ENCODE results near the gene ZCCHC24. TPM values are rescaled to one million over a fixed set of nuclear protein-coding genes. Genes with fewer than 3 reads are reported as not detected.

Gene ZCCHC24
- total RNA-seq, 1 experiment from 2014 or later, result 3.8 TPM

GRCh38 chr10:79411546-79412495, 33.6 kb downstream of the ZCCHC24 start:
- no peak overlapping the region for H2BK15ac ChIP-seq (ENCODE audit: low read depth, low read length)
- no peaks in the 10 kb centered on the region for H3K4me1 ChIP-seq (ENCODE audit: insufficient read depth, low read length)
- Mint-ChIP-seq H3K4me1 (peaks cover 3 to 9% of the 10 kb centered on the region in 2 experiments; a peak in 3 of 4 replicates), H3K27ac (no peak overlapping the region), H3K9me3 (no peaks in the 10 kb centered on the region), H3K4me3 (no peak overlapping the region), H3K36me3 (ENCODE audit: insufficient read depth in 1 of 3, low read depth in 3 of 3) (no peaks in the 10 kb centered on the region; a peak in 1 of 7 replicates), H3K27me3 (ENCODE audit: low read depth) (no peaks in the 10 kb centered on the region)
- no peaks in the 10 kb centered on the region for H3K79me1 ChIP-seq (ENCODE audit: insufficient read depth, low read depth, low read length, poor library complexity, severe bottlenecking)
- H3K4me2 ChIP-seq (ENCODE audit: insufficient read depth, insufficient read length, low read length), result no peak overlapping the region
- H2BK20ac ChIP-seq (ENCODE audit: low read depth, low read length, poor library complexity, severe bottlenecking), result no peak overlapping the region
- no peak overlapping the region for H4K8ac ChIP-seq (replicated peaks; ENCODE audit: insufficient read length, low read depth, low read length)
- WGBS (ENCODE audit: extremely low coverage, insufficient read length, low lambda C conversion rate), result no CpG with 5 or more reads among the region's 22 CpGs
- no peaks in the 10 kb centered on the region for H3K79me2 ChIP-seq (ENCODE audit: insufficient read depth, low read length)
- TF ChIP-seq, protein P1, sequence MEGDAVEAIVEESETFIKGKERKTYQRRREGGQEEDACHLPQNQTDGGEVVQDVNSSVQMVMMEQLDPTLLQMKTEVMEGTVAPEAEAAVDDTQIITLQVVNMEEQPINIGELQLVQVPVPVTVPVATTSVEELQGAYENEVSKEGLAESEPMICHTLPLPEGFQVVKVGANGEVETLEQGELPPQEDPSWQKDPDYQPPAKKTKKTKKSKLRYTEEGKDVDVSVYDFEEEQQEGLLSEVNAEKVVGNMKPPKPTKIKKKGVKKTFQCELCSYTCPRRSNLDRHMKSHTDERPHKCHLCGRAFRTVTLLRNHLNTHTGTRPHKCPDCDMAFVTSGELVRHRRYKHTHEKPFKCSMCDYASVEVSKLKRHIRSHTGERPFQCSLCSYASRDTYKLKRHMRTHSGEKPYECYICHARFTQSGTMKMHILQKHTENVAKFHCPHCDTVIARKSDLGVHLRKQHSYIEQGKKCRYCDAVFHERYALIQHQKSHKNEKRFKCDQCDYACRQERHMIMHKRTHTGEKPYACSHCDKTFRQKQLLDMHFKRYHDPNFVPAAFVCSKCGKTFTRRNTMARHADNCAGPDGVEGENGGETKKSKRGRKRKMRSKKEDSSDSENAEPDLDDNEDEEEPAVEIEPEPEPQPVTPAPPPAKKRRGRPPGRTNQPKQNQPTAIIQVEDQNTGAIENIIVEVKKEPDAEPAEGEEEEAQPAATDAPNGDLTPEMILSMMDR (conservative IDR thresholded peaks at IDR 0.05), result no peak
- no peaks in the 10 kb centered on the region for H3K9me3 ChIP-seq (ENCODE audit: control insufficient read depth, low read depth, low read length)
- no peak overlapping the region for H3K9ac ChIP-seq (ENCODE audit: extremely low read depth, insufficient read length, low read length)
- H3K23ac ChIP-seq (ENCODE audit: insufficient read length, low read depth, low read length), result no peak overlapping the region
- no peak overlapping the region for H2BK5ac ChIP-seq (ENCODE audit: insufficient read length, low read length)
- no peak overlapping the region for H2AK5ac ChIP-seq (ENCODE audit: insufficient read length, low read length)
- no peak overlapping the region for H3K56ac ChIP-seq (ENCODE audit: insufficient read length, low read depth, low read length)
- no peak overlapping the region for H4K5ac ChIP-seq (ENCODE audit: insufficient read length, low read depth, low read length)
- H3K14ac ChIP-seq (ENCODE audit: insufficient read depth, low read length), result no peak overlapping the region; the same call in 1 of the 2 replicates
- no peak overlapping the region for H3K18ac ChIP-seq (ENCODE audit: insufficient read length, low read depth, low read length)
- no peak overlapping the region for H2BK120ac ChIP-seq (ENCODE audit: low read depth, low read length, poor library complexity, severe bottlenecking)
- H3K27ac ChIP-seq (ENCODE audit: insufficient read length, low read depth, low read length), result no peak overlapping the region
- H4K91ac ChIP-seq (ENCODE audit: insufficient read length, low read depth, low read length), result no peak overlapping the region
- no peak overlapping the region for H3T11ph ChIP-seq (ENCODE audit: low read length)
- H4K20me1 ChIP-seq (ENCODE audit: control insufficient read depth, insufficient read depth, insufficient read length), result peaks cover 4% of the 10 kb centered on the region
- no peak for DNase-seq
- H2BK12ac ChIP-seq (ENCODE audit: insufficient read length, low read depth, low read length), result no peak overlapping the region
- H3K23me2 ChIP-seq (ENCODE audit: insufficient read length, low read depth, low read length, poor library complexity, severe bottlenecking), result no peaks in the 10 kb centered on the region
- no peaks in the 10 kb centered on the region for H3K27me3 ChIP-seq (ENCODE audit: insufficient read depth, low read length)
- no peak overlapping the region for H2AFZ ChIP-seq (ENCODE audit: low read length)
- no peak overlapping the region for H3K4ac ChIP-seq (ENCODE audit: low read depth, low read length)
